NCI-H774 (cell line): ENCODE data around the gene SPIRE1.
"Not testable (repeated sequence)": the region's sequence is repeated elsewhere in the genome, so short reads cannot be mapped to it uniquely, and the experiment has no call there.

Experiments used
- DNase-seq: peaks from one replicate; lab custom pipeline; 2025; lab: John Stamatoyannopoulos, UW

Gene SPIRE1

GRCh38 chr18:12552879-12553242, 105.0 kb downstream of the SPIRE1 start:
- DNase-seq: no peak

GRCh38 chr18:12551943-12552878, 105.7 kb downstream of the SPIRE1 start:
- not testable (repeated sequence) for DNase-seq

GRCh38 chr18:12551466-12551865, 106.4 kb downstream of the SPIRE1 start:
- not testable (repeated sequence) for DNase-seq

GRCh38 chr18:12543697-12544096, 114.2 kb downstream of the SPIRE1 start:
- no peak for DNase-seq

GRCh38 chr18:12540751-12541150, 117.2 kb downstream of the SPIRE1 start:
- no peak for DNase-seq

GRCh38 chr18:12539158-12539557, 118.7 kb downstream of the SPIRE1 start:
- DNase-seq: not testable (repeated sequence)

GRCh38 chr18:12534820-12535219, 123.1 kb downstream of the SPIRE1 start:
- DNase-seq: no peak

- DNase-seq: no peak
These were observed 125.2 kb downstream of the SPIRE1 start for GRCh38 chr18:12532661-12533060.

- DNase-seq: no peak
These were observed 126.2 kb downstream of the SPIRE1 start for GRCh38 chr18:12531749-12532148.

- DNase-seq: no peak
These were observed 137.4 kb downstream of the SPIRE1 start for GRCh38 chr18:12520442-12520992.

- DNase-seq: no peak
These were observed 138.9 kb downstream of the SPIRE1 start for GRCh38 chr18:12518832-12519531.

GRCh38 chr18:12518326-12518725, 139.6 kb downstream of the SPIRE1 start:
- no peak for DNase-seq

GRCh38 chr18:12517142-12517825, 140.6 kb downstream of the SPIRE1 start:
- DNase-seq: no peak

GRCh38 chr18:12516049-12516630, 141.8 kb downstream of the SPIRE1 start:
- DNase-seq: no peak

- DNase-seq: no peak
These were observed 142.4 kb downstream of the SPIRE1 start for GRCh38 chr18:12515550-12515949.

- DNase-seq: no peak
These were observed 150.9 kb downstream of the SPIRE1 start for GRCh38 chr18:12507007-12507406.

- no peak for DNase-seq
These were observed 156.9 kb downstream of the SPIRE1 start for GRCh38 chr18:12500986-12501385.

GRCh38 chr18:12497839-12498238, 160.1 kb downstream of the SPIRE1 start:
- no peak for DNase-seq

GRCh38 chr18:12497296-12497695, 160.6 kb downstream of the SPIRE1 start:
- no peak for DNase-seq

- DNase-seq: no peak
These were observed 165.0 kb downstream of the SPIRE1 start for GRCh38 chr18:12492907-12493306.

GRCh38 chr18:12491611-12492435, 166.1 kb downstream of the SPIRE1 start:
- no peak for DNase-seq
